Stimulated activated CD4-positive, alpha-beta T cell treated with anti-CD3 and anti-CD28 coated beads, Interleukin-1b, Interleukin-23, amount 100 ng/mL, for 24 hours (primary cell): ENCODE results near the gene SIM2.
"Not testable (repeated sequence)": the region's sequence is repeated elsewhere in the genome, so short reads cannot be mapped to it uniquely, and the experiment has no call there.

Experiments
- DNase-seq, 4 experiments: peaks; one replicate each; pipeline ENCODE4 v3.0.0-alpha.2; 2020; ENCODE audit warnings: low read depth in 4 of 4, low spot score in 1 of 4

Gene SIM2

GRCh38 chr21:36698981-36699545, at the start of gene SIM2:
TSS of gene SIM2 (plus strand) at chr21:36699115. CDS start at chr21:36699747, 632 bp downstream.
- no peak for DNase-seq

DNA sequence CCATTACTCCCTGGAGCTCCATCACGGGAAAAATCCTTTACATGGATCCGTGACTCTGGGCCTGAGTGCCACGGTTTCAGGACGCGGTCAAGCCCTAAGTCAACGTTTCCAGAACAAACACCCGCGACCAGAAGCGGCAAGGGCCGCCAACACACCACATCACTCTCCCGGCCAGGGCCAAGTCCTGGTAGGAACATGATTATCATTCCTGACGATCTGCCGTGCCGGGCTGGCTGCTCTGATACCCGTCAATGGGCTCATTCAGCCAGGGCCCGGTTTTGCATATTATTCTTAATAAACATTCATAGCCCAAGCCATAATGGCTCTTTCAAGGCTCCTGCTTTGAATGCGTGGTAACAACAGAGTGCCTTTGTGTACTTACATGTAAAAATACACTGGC, 44.6 kb upstream of the SIM2 start:
- no peak for DNase-seq

DNA sequence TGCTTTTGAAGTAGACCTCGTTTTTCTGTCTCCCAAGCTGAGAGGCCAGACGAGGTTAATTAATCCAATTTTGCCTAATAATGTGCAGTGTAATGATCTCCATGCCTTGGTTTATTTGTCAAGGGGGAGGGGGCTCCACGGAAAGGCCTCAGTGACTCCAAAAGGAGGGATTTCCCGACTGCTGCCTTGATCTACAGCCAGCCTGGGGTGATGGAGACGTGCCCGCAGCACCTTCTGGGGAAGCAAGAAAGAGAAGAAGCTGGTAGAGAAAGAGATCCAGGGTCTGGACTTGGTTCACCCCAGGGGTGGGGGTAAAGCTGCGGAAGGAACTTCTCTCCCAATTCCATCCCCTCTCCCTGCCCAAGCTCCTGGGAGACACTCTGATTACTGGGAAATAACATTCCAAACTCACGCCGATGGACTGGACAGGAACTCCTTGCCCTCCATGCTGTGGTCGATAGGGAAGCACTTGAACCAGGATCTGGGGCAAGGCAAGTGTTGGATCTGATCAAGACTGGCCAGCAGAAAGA, 44.1 kb upstream of the SIM2 start:
- no peak for DNase-seq

DNA sequence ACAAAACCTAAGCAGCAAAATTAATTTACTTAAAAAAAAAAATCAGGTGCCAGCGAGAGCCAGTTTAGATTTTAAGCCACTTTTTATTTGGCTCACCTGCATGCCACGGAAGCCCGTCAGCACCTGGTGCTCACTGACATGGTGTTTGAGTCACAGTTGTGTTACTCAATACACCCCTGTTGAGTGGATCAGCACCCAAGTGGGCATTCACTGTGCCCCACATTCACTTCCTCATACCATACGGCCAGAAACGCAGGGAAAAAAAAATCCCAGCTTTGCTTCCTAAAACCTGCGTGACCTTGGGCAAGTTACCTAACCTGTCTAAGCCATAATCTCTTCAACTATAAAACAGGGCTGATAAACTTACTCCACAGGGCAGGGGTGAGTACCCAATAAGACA, 42.8 kb upstream of the SIM2 start:
- no peak for DNase-seq

- DNase-seq: not testable (repeated sequence)
These were observed 41.6 kb upstream of the SIM2 start for GRCh38 chr21:36657290-36657689.

DNA sequence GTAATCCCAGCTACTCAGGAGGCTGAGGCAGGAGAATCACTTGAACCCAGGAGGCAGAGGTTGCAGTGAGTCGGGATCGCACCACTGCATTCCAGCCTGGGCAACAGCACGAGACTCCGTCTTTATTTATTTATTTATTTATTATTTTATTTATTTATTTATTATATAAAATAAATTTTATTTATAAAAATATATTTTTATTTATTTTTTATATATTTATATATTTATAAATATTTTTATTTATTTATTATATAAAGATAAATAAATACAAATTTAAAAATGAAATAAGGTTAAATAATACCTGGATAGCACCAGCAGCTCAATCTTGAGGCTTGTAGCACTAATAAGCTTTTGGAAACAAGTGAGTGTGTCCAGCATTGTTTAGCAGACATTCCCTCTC, 40.9 kb upstream of the SIM2 start:
- no peak for DNase-seq

DNA sequence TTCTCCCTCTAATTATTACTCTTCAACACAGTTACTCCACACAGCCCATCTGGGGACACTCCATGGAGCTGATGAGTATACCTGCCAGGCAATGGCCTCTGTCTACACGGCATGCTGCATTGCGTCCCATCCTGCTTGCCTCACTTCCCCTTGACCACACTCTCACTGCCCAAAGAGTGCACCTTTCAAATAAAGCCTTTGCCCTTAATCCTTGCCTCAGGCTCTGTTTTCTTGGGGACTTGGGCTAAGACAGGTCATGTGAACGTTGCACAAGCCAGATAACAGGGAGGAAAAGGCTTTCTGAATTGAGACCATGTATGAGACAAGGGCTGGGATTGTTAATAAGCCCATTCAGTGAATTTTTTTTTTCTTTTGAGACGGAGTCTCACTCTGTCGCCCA, 40.0 kb upstream of the SIM2 start:
- no peak for DNase-seq

DNA sequence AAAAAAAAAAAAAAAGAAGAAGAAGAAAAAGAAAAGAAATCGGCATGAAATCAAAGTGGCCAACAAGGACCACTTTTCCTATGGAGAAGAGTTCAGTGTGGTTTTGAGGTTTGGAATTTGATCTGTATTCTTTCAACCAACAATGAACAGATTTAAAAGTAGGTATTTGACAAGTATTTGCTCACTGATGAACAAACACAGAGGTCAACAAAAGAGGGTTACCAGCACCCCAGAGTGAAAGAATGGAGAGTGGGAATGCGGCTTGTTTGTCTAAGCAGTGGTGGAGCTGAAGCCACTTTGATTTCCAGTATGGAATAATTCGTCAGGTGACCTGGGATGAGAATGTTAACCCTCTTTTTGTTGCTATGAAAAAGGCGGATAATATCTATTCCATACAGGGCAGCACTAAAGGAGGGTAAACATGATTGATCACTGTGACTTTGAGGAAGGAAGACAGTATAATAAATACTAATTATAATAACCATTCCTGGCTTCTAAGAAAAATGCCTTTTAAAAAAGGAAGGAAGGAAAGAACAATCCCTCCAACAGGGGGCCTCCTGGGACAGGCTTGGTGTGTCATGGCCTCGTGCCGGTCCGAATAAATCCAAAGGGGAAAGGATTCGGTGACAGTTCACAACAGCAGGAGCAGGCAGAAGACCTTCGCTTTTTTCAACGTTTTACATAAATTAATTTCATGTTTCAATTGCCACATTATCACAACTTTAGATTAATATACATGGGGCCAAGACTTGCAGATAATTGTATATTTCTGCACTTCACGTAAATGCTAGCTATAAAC, 37.2 kb upstream of the SIM2 start:
- DNase-seq: no peak

GRCh38 chr21:36663033-36663855, 35.7 kb upstream of the SIM2 start:
- no peak for DNase-seq

DNA sequence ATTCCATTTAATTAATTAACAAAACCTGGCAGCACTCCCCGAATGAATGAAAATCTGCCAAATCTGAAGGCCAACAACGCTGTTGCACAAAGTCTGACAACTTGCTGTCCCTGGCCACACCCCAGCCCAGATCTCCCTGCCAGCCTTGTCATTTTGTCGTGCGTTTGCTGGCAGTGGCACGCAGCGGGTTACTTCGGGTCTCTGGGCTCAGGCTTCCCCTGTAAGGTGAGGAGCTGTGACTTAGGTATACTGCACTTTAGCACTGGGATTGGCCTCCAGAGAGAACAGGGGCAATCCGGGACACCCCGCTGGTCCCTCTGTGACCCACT, 34.3 kb upstream of the SIM2 start:
- DNase-seq: no peak

DNA sequence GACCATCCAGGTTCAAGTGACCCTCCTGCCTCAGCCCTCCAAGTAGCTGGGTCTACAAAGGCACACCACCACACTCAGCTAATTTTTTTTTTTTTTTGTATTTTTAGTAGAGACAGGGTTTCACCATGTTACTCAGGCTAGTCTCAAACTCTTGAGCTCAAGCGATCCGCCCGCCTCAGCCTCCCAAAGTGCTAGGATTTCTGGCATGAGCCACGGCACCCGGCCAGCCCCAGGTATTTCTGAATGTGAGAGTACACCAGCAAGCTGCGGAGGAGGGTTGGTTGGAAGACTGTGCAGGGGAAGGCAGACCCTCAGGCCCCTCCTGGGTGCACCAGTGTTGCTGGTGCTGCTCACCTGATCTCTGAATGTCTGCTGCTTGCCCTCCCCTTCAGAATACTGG, 33.1 kb upstream of the SIM2 start:
- no peak for DNase-seq

- DNase-seq: no peak
These were observed 30.2 kb upstream of the SIM2 start for GRCh38 chr21:36668713-36669112.

- DNase-seq: no peak
These were observed 27.1 kb upstream of the SIM2 start for GRCh38 chr21:36671836-36672235.

- not testable (repeated sequence) for DNase-seq
These were observed 26.6 kb upstream of the SIM2 start for GRCh38 chr21:36672296-36672695.

GRCh38 chr21:36672737-36673136, 26.2 kb upstream of the SIM2 start:
- DNase-seq: no peak

GRCh38 chr21:36676039-36676950, 22.6 kb upstream of the SIM2 start:
- DNase-seq: no peak

- no peak for DNase-seq
These were observed 21.5 kb upstream of the SIM2 start for GRCh38 chr21:36677443-36677842.

DNA sequence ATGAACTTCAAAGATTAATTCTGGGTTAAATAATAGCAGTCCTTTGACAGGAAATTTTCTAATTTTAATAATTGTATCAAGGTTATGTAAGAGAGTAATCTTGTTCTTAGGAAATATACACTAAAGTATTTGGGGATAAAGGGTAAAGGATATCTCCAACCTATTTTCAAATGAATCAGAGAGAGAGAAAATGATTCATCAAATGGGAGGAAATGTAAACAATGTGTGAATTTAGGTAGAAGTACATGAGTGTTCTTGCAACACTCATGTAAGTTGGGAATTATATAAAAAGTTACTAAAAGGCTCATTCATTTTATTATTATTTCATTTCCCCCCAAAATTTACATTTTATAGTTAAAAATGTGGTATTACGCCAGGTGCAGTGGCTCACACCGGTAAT, 20.4 kb upstream of the SIM2 start:
- DNase-seq: no peak

DNA sequence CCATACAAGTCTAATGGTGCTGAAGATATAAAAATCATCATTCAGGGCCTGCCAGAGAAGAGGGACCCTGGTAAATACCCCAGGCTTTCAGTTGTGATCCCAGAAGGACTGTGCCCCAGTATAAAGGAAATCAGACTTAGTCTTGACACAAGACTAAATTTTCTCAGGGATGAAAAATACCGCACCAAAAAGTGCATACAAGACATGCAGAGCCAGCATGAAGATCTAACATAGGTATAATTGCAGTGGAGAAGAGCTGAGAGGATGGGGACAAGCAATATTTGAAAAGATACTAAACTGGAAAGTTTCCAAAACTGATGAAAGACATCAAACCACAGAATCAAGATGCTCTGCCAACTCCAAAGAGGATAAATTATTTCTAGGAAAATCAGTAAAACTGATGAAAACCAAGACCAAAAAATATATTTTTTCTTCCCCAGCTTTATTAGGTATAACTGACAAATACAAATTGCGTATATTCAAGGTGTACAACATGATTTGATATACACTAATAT, 17.7 kb upstream of the SIM2 start:
- DNase-seq: no peak

DNA sequence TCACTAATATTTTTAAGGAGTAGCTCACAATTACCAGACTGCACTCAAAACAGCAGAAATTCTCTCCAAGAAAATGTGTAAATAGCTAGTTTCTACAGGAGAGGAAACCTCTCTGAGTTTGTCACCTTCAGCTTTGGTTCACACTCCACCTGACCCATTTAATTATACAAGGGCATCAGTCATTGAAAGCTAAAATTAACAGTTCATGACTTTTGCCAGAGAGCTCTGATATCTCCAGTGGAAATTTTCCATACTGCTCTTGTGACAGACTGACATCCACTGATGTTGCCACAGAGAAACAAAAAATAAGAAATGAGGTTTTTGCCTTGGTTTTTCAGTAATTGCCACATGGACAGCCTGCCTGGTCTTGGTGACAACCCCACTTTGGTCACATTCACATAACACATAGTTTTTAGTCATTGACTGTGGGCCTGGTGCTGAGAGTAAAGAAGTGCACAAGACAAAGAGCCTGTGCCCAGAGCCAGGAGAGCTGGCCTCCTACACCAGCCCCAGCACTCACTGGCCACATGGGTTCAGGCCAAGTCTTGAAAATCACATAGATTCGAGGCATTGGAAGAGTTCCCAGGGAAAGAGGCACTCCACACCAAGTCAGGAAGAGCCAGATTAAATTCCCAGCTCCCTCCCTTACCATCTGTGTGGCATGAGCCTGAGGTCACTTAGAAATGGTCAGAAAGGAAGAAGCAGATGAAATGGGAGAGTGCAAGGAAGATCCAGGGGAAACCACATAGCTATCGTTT, 13.8 kb upstream of the SIM2 start:
- no peak for DNase-seq
